ENCODE data around the gene PCGF6.

DNA sequence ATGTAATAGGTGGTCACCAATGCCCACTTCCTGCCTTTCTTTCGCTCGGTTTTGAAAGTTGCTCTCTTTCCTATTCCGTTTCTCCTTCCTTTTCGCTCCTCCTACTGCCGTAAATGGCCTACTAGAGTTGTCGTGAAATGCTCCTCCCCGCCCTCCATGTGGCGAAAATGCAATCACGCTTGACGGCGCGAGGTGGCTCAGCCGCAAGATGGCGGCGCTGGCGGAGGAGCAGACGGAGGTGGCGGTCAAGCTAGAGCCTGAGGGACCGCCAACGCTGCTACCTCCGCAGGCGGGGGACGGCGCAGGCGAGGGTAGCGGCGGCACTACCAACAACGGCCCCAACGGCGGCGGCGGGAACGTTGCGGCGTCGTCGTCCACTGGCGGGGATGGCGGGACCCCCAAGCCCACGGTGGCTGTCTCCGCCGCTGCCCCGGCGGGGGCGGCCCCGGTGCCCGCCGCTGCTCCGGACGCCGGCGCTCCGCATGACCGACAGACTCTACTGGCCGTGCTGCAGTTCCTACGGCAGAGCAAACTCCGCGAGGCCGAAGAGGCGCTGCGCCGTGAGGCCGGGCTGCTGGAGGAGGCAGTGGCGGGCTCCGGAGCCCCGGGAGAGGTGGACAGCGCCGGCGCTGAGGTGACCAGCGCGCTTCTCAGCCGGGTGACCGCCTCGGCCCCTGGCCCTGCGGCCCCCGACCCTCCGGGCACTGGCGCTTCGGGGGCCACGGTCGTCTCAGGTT is 17.0 kb upstream of the PCGF6 start, which contains the start of gene TAF5:
- TF ChIP-seq ZNF311 (tag by site-specific recombination; IDR thresholded peaks at IDR 0.05; ENCODE audit: borderline replicate concordance) (no peak), ZNF585B (tag by site-specific recombination; IDR thresholded peaks at IDR 0.05) (no peak), ZBTB1 (tag by site-specific recombination; IDR thresholded peaks at IDR 0.05) (no peak), KLF10 (tag by site-specific recombination; IDR thresholded peaks at IDR 0.05) (peak; percentile 41; the same call in 1 of the 2 replicates)
- TF ChIP-seq, protein P1, sequence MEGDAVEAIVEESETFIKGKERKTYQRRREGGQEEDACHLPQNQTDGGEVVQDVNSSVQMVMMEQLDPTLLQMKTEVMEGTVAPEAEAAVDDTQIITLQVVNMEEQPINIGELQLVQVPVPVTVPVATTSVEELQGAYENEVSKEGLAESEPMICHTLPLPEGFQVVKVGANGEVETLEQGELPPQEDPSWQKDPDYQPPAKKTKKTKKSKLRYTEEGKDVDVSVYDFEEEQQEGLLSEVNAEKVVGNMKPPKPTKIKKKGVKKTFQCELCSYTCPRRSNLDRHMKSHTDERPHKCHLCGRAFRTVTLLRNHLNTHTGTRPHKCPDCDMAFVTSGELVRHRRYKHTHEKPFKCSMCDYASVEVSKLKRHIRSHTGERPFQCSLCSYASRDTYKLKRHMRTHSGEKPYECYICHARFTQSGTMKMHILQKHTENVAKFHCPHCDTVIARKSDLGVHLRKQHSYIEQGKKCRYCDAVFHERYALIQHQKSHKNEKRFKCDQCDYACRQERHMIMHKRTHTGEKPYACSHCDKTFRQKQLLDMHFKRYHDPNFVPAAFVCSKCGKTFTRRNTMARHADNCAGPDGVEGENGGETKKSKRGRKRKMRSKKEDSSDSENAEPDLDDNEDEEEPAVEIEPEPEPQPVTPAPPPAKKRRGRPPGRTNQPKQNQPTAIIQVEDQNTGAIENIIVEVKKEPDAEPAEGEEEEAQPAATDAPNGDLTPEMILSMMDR (tag by site-specific recombination; IDR thresholded peaks at IDR 0.05): no peak
- TF ChIP-seq, protein P2, sequence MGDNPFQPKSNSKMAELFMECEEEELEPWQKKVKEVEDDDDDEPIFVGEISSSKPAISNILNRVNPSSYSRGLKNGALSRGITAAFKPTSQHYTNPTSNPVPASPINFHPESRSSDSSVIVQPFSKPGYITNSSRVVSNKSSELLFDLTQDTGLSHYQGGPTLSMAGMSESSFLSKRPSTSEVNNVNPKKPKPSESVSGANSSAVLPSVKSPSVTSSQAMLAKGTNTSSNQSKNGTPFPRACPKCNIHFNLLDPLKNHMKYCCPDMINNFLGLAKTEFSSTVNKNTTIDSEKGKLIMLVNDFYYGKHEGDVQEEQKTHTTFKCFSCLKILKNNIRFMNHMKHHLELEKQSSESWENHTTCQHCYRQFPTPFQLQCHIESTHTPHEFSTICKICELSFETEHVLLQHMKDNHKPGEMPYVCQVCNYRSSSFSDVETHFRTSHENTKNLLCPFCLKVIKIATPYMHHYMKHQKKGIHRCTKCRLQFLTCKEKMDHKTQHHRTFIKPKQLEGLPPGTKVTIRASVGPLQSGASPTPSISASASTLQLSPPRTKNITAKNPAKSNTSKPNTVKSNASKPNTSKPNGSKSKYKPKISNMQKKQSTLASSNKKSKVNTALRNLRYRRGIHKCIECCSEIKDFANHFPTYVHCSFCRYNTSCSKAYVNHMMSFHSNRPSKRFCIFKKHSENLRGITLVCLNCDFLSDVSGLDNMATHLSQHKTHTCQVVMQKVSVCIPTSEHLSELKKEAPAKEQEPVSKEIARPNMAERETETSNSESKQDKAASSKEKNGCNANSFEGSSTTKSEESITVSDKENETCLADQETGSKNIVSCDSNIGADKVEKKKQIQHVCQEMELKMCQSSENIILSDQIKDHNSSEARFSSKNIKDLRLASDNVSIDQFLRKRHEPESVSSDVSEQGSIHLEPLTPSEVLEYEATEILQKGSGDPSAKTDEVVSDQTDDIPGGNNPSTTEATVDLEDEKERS (tag by site-specific recombination; IDR thresholded peaks at IDR 0.05): no peak
- TF ChIP-seq, protein P3, sequence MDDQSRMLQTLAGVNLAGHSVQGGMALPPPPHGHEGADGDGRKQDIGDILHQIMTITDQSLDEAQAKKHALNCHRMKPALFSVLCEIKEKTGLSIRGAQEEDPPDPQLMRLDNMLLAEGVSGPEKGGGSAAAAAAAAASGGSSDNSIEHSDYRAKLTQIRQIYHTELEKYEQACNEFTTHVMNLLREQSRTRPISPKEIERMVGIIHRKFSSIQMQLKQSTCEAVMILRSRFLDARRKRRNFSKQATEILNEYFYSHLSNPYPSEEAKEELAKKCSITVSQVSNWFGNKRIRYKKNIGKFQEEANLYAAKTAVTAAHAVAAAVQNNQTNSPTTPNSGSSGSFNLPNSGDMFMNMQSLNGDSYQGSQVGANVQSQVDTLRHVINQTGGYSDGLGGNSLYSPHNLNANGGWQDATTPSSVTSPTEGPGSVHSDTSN (CRISPR knock-in tag; IDR thresholded peaks at IDR 0.05): peak; percentile 31; the same call in 1 of the 2 replicates
